HG03064 (cell line): ENCODE results near the gene CRYGC.
A peak's percentile ranks its signal among the peaks of the same experiment; 100 is the strongest.

Experiments used
- ATAC-seq: cut with Tn5 transposase; IDR thresholded peaks from one replicate; pipeline ENCODE4 v1.9.1; 2021; ENCODE audit warnings: low read depth; ENCODE audit not compliant: unreplicated experiment

Gene CRYGC

DNA sequence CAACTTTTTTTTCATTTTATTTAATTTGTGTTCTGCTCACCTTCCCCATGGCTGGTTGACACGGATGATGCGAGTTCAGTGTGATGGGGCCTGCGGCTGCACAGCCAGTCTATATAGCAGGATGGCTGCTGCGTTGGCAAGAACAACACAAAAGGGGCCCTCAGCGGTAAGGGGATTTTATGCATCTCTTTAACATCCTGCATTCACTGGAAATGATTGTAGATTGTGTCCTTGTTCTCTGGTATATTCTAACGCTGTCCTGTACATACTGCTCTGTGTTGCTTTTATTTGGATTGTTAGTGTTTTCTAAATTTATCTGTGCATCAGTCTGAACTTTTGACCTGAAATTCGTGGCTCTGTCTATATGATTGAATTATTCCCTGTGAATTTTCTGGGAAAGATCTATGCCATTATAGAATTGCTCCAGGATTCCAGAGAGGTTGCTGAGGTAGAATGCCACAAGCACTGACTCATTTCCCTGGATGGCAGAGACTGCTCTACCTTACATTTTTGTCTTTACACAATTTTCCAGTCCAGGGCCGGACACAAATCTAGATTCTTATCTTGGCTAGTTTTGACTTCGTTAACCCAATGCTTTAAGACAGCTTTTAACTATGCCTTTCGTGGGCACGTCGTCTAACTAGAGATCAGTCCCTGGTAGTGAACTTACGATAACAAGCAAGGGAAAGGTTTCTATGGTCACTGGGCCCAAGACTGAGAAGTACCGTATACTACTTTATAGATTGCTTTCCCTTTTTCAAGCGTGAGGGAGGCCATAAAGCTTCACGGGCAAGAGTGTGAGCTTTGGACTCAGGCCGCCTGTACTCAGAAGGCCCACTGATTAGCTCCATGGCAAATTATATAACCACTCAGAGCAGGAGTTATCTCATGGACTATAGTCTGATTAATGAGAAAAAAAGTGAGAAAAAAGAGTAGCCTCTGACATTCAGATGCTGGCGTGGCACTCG lies at the start of gene CRYGC:
CRYGC (minus strand) TSS at position 85 of the 968 bp plus-strand sequence; CDS start at position 49, 36 bp downstream.
- no peak for ATAC-seq

DNA sequence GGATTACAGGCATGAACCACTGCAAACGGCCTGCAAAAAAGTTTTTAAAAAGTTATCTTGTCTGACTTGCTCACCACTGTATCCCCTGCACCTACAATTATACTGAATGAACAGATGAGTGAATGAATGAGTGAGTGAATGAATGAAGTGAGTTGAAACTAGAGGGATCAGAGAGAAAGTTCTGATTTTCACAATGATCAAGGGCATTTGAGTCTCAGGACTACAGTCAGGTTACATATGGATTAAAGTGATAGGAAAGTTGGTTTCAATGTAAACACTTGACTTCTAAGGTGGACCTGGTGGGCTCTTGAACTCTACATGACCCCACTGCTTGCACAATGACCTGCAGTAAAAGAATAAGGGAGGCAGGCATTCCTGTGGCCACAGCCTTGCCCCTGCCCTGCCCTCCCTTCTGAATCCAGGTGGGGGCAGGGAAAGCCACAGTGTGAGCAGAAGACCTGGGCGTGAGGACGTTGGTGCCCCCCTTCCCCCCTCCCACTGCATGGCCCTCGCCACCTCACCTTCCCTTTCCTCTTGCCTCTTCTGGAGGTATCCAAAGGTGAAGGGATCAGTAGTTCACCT lies 49.5 kb upstream of the CRYGC start:
- no peak for ATAC-seq

- ATAC-seq: no peak
These were observed 46.2 kb upstream of the CRYGC start for GRCh38 chr2:208175840-208176153.

- peak; percentile 97 for ATAC-seq
These were observed 45.6 kb upstream of the CRYGC start for GRCh38 chr2:208175069-208175839.

GRCh38 chr2:208174144-208174543 lies 44.5 kb upstream of the CRYGC start:
- no peak for ATAC-seq

DNA sequence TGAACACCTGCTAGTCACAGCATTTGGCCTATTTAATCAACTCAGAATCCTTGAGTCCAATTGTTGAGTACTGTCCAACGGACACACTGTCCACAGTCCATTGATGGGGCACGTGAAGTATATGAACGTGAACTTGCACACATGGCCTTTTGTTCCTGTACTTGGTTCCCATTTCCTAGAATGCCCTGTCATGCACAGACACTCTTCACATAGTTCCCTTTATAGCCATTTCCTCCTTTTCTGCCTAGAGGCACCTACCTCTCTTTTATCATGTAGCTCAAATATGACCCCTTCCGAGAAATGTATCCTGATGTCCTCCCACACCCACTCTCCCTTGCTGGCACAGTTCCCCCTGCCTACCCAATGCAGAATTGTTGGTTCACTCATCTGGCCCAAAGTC lies 42.5 kb upstream of the CRYGC start:
- ATAC-seq: no peak

DNA sequence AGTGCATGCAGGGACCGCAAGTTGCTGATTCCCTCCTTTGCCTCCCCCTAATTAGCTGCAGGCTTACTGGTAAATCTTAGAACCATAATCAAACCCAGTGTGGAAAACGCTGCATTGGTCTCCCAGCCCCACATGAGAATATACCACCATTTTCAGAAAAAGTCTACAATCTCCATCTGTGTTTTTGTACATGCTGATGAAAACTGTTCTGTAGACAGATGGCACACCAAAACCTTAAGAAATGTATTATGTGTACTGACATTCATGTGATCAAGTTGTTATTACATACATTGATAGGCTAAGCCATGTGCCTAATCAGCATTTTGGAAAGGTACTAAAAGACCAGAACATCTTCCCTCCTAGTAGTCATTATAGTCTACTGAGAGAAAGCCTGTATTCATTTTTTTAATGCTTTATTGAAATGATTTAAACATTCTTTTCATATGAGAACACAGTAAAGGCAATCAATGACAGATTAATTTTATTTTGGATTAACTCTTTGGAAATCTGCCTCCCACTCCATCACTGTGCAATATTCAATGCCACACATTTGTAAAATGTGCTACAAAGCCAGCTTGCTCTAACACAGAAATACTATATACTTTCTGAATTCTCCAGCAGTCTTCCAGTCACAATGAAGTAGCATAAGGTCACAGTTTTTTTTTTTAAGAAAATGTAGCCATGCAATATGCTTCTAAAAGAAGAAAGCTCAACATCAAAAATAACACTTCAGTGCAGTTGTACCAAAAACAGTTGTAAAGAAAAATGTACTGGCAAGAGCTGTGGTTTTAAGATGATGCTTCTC lies 35.5 kb upstream of the CRYGC start:
- no peak for ATAC-seq

DNA sequence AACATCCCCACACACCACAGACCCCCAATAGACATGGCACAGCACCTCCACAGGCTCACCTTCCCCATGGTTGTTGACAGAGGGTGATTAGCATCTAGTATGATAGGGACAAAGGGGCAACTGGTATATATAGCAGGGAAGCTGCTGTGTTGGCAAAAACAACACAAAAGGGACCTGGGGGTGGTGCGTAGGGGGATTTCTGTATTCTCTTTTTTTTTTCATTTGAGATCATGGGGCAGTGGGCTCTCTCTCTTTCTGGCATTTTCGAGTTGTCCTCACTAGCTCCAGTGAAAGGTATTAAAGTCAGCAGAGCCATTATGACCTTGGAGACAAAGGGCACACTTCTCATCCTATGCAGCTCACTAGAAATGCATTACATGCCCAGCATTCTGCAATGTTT lies 33.9 kb upstream of the CRYGC start, which contains the start of gene CRYGA:
CRYGA (minus strand) TSS at position 101 of the 400 bp plus-strand sequence; CDS start at position 68, 33 bp downstream.
- ATAC-seq: no peak

DNA sequence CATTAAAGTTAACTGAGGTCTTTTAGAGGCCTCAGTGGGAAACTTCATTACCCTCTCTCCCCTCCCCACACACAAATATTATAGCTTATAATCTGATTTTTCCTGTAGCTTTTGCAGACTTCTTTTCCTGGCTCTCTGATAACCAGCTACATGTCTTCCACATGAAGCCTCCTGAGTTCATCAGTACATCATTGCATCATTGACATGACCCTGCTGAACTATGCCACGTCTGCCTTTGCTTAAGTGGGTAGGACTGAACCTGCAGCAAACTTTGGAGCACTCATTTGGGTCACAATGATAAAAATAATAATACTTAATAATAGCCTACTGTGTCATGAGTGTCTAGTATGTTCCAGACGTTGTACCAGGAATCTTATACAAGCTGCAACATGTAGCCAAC lies 26.8 kb upstream of the CRYGC start:
- no peak for ATAC-seq

DNA sequence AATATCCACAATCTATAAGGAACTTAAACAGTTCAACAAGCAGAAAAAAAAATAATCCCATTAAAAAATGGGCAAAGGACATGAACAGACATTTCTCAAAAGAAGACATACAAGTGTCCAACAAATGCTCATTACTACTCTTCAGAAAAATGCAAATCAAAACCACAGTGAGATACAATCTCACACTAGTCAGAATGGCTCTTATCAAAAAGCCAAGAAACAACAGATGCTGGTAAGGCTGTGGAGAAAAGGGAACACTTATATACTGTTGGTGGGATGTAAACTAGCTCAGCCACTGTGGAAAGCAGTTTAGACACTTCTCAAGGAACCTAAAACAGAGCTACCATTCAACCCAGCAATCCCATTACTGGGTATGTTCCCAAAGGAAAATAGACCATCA lies 23.5 kb upstream of the CRYGC start:
- no peak for ATAC-seq

GRCh38 chr2:208150956-208151355 lies 21.3 kb upstream of the CRYGC start:
- ATAC-seq: no peak

- no peak for ATAC-seq
These were observed 20.5 kb upstream of the CRYGC start for GRCh38 chr2:208150094-208150493.

GRCh38 chr2:208148803-208149202 lies 19.2 kb upstream of the CRYGC start:
- ATAC-seq: no peak

- no peak for ATAC-seq
These were observed 18.1 kb upstream of the CRYGC start for GRCh38 chr2:208147759-208148158.

- no peak for ATAC-seq
These were observed 17.4 kb upstream of the CRYGC start for GRCh38 chr2:208147008-208147407.

DNA sequence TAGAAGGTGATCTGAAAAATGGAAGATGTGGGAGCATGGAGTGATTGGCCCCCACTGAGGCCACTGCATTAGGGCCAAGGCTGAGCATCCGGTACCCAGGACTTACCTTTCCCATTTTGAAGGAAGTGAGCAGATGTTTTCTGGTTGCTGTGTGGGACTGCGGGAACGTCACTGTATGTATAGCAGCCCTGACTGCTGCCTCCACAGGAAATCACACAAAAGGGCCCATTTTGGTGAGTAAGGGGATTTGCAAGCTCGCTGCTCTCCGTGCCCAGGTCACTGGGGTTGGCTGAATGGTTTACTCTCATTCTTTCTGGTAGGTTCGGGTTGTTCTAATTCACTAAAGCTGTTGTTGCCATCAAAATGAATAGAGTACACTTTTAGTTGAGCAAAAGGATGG lies 16.4 kb upstream of the CRYGC start, which contains the start of gene CRYGB:
CRYGB (minus strand) TSS at position 153 of the 400 bp plus-strand sequence; CDS start at position 115, 38 bp downstream.
- ATAC-seq: no peak

GRCh38 chr2:208142925-208143799 lies 13.5 kb upstream of the CRYGC start:
- ATAC-seq: no peak

DNA sequence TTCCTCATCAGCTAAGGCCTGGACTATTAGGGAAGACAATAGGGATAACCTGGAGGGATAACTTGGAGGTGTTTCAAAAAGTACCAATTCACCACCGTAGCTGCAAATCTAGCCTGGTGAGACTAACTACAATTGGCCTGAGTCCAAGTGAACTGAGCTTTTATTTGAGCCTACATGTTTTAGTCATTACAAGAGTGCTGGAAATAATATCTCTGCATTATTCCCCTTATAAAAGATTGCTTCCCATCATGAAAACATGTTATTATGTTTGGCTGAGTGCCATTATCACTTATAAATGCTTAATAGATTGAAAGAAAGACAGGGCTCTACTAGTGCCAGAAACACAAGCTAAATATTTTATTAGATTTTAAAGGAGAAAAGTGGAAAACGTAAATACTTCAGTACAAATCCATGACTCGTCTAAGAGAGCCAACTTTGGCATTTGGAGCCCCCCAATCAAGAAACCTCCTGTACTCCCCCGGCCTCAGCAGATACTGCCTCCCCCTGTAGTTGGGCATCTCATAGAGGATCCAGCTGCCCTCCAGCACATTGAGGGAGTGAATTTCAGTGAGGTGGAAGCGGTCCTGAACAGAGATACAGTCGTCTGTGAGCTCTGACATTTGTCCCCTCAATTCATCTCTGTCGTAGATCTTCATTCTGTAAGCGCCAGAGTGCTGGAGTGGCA lies 12.8 kb upstream of the CRYGC start:
- ATAC-seq: no peak

DNA sequence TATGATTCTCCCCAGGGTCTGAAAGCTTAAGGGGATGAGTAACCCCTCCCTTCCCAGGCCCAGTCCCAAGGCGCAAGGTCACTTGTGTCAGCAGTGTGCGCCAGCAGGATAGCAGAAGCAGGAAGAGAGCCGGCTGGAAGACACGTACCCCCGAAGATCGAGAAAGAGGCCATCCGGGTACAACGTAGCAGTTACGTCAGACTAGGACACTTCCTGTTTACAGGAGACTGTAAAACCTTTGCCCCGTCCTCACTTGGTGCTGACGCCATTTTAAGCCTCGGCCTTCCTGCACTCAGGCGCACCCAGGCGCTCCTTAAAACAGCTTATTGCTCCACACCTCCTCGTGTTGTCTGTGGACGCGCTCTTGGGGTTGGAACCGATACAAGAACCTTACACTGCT lies 9.8 kb upstream of the CRYGC start:
- ATAC-seq: no peak
